HG03108 (cell line): ENCODE results near the gene CPNE5.
"Not testable (repeated sequence)": the region's sequence is repeated elsewhere in the genome, so short reads cannot be mapped to it uniquely, and the experiment has no call there.

Experiments used
- ATAC-seq: cut with Tn5 transposase; IDR thresholded peaks from one replicate; pipeline ENCODE4 v1.9.1; 2021; ENCODE audit warnings: moderate library complexity; ENCODE audit not compliant: unreplicated experiment

CPNE5 gene

DNA sequence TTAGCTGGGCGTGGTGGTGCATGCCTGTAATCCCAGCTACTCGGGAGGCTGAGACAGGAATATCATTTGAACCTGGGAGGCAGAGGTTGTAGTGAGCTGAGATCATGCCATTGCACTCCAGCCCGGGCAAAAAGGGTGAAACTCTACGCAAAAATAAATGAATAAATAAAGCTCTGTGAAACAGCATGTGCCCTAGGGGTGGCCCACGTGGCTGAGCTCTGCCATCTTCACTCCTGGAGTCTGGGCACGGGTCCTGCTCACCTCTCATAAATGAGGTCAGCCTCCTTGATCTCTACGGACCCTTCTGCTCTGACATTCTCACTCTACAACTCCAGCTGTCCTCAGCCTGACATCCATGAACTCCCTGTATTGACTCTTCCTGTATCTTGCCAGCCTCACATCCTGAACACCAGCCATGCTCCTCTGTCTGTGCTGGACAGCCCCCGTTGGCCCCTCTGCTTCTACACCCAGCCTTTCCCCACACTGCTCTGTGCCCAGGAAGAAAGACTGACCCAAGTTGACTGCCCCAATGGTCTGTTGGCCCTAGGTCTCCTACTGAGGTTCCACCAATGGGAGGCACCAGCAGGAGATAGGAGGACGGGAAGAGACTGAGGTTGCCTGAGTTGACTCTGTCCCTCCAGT is 21.9 kb downstream of the CPNE5 start:
- no peak for ATAC-seq

DNA sequence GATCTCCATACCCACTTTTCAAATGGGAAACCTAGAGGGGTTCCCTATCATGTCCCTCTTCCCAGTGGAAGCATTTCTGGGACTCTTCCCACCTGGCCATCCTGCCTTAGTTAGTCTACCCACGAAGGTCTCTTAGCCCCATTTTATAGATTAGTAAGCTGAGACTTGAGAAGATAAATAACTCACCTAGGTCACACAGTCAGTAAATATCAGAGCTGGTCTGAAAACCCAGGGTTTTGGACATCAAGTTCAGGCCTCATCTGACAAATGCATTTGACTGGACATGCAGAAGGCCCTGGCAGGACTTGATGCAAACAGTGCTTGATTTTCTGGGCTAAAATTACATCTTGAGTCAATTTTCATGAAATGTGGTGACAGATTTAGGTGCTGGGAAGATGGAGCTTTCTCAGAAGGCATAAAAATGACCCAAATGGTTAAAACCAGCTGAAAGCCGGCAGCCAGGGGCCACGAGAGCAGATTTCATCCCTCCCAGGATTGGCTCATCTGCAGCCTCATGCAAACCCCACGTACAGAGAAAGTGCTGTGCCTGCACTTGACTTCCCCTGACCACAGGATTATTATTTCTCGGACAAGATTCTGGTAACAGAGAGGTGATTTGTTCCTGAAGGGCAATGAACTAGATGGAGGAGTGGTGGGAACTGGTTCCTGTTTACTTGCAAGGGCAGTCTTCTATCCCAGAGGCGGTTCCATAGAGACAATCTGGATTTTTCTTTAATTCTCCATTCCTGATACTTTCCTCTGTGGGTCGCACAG is 23.1 kb downstream of the CPNE5 start:
- no peak for ATAC-seq

DNA sequence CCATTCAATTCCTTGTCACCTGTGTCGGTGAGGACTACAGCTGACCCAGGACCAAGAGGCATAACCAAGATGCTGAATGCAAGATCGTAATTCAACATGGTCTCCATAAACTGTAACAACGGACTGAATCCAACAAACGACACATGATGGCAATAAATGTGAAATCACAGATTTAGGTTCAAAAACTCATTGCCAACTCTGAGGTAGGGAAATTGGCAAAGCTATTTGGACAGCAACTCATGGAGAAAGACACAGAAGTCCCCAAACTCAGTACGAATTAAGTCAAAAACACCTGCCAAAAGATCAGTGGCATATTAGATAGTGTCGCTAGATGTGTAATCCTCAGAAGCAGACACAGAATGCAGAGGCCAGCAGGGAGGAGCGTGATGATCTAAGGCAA is 25.0 kb downstream of the CPNE5 start:
- ATAC-seq, result no peak

DNA sequence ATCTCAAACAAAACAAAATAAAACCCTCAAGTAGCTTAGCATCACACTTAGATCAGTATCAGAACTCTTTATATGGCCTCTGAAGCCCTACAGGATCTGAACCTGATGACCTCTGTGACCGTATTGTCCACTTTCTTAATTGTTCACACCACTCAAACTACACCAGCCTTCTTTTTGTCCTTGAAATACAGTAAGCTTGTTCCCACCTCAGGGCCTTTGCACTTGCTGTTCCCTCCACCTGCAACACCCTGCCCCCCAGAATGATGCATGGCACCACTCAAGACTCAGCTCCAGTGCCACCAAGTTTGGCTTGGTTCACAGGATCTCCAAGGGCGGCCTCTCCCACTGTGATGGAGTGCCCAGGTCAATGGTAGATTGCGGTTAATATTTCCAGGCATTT is 25.7 kb downstream of the CPNE5 start:
- ATAC-seq, result no peak

DNA sequence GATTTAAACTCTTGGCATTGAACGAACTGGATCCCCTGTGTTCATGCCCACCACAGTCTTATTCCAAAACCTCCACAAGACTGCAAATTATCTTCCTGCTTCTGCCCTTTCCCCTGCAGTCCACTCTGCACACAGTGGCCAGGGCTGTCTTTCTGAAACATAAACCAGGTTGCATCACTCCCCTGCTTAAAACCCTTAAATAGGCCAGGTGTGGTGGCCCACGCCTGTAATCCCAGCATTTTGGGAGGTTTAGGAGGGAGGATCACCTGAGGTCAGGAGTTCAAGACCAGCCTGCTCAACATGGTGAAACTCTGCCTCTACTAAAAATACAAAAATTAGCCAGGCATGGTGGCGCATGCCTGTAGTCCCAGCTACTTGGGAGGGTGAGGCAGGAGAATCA is 26.2 kb downstream of the CPNE5 start:
- not testable (repeated sequence) for ATAC-seq

DNA sequence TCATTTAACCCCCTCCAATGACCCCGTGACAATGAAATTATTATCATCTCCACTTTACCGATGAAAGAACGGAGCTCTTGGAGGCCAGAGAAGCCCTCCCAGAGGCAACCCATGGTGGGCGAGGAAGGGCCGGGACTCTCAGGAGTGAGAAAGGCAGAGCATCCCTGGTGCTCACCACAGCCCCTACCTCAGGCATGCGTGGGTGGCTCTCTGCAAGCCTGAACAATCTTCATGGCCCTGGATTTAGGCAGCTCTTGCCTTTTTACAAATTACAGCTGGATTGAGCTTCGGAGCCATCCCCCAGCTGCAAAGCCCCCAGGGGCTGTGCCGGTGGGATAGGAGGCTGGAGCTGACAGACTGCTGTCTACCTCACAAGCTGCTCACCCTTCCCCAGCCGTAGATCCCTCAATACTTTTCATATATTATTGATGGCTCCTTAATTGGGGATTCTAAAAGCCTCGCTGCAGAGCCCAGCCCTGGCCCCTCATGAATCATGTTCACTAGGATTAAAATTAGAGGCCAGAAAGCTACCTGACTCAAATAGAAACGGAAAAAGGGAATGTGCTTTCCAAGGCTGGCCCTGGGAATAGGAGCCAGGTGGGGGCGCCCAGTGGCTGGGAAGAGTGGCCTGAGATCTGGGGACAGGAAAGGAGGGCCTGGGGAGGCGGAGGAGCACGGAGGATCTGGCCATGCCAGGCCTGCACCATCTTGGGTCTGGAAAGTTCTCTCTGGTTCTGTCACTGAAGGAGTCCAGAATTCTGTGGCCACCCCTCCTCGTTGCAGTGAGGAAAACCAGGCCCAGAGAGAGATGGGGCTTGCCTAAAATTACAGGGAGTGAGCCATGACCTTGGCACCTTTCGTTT is 29.1 kb downstream of the CPNE5 start:
- ATAC-seq, result no peak

DNA sequence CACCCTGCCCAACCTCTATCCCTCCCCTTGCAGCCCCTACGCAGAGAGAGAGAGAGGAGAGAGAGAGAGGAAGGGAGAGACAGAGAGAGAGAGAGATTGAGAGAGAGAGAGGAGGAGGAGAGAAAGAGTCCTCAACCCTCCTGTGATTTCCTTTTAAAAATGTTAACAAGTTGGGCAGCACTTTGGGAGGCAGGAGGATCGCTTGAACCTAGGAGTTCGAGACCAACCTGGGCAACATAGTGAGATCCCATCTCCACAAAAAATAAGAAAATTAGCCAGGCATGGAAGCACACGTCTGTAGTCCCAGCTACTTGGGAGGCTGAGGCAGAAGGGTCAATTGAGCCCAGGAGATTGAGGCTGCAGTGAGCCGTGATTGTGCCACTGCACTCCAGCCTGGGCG is 30.1 kb downstream of the CPNE5 start:
- ATAC-seq, result no peak

DNA sequence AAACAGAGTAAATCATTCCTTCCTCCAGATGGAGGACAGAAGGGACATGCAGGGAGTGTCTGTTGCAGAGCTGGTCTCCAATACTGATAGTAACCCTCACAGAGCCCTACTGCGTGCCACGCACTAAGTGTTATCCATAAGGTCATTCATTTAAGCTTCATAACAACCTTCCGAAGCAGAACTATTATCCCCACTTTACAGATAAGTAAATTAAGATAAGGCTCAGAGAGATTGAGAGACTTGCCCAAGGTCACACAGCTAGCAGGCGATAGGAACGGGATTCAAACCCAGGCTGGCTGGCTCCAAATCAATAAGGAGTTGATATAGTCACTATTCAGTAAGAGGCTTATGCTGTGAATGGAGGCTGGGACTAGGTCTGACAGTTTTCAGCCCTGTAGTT is 30.6 kb downstream of the CPNE5 start:
- ATAC-seq, result no peak

DNA sequence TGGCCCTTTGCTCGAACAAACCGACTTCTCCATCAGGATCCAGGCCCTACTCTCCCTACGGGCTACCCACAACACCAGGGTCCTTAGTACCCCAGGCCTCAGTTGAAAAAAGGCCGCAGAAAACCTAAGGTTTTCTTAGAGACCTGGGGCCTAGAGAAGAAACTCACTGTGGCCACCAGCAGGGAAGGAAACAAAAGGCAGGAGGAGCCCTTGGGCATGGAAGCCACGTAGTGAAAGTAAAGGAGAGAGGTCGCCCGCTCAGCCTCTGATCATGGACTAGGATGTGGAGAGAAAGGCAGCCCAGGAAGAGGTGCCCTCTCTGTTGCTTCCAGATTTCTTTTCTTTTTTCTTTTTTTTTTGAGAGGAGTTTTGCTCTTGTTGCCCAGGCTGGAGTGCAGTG is 31.5 kb downstream of the CPNE5 start:
- no peak for ATAC-seq

DNA sequence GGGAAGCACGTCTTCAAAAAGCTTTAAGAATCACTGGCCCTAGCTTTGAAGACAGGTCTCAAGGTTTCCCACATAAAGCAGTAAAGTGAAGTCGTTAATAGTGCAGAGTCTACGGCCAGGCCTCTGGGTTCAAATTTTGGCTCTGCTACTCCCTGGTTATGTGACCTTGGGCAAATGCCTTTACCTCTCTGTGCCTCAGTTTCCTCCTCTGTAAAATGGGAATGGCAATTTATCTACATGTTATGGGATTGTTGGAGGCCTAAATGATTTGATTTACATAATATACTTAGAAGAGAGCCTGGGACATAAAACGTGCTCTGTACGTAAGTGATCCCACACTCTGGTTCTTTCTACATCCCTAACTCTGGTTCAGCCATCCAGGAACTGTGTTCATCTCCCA is 32.1 kb downstream of the CPNE5 start:
- ATAC-seq, result no peak

DNA sequence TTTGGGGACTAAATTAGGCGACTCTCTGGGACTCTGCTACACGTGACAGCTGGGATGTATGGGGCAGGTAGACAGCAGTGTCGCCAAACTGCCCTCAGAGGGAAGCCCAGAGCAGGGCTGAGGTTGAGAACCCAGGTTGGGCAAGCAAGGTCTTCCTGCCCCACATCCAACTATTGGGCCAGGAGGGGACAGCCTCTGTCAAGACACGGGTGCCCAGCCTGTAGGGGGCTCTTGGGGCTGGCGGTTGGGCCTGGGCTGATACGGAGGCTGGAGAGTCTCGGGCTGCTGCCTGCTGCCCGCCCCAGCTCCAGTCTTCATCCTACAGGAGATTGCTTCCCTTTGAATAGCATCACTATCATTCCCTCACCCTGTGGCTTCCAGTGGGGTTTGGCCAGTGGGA is 33.3 kb downstream of the CPNE5 start:
- no peak for ATAC-seq

DNA sequence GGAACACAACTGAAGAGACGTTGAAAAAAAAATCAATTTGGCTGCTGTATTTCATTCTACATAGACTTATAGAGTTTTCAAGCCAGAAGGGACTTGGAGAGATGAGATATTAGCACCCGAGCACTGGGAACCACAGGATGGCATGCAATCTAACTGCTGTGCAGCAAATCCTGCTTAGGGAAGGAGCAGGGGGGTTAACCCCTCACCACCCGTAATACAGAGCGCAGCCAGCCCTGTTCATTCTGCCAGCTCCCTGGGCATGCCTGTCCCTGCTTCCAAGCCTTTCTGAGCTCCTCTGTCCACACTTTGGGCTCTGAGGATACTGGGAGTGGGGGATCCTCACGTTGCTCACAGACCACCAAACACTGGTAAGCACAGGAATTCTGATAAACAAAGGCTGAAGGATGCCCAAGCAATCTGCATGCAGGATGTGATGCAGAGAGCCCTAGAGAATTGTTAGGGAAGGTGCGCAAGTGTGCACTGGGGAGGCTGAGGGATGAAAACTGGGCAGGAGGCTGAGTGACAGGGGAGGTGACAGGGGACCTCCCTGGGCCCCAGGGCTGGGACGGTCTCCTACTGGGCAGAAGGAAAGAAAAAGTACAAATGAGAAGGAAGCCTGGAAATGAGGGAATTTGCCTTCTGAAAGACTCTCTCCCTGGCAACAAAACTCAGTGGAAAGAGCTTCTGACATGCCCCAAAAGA is 34.0 kb downstream of the CPNE5 start:
- no peak for ATAC-seq

DNA sequence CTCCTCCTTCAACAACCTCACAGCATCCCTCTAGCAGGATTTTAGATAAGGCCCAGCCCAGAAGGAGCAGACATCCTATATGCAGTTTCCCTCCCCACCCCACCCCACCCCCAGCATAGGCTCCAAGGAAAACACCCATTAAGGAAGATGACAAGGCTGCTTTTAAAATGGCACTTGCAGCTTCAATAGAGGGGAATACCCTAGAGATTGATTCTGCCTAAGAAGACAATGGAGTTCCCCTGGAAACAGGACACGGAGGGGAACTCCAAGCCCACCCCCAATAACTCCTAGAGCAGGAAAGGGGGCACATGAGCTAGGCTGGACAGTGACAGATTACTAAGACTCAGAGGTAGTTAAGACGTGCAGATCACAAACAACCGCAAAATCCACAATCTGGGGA is 34.7 kb downstream of the CPNE5 start:
- no peak for ATAC-seq

DNA sequence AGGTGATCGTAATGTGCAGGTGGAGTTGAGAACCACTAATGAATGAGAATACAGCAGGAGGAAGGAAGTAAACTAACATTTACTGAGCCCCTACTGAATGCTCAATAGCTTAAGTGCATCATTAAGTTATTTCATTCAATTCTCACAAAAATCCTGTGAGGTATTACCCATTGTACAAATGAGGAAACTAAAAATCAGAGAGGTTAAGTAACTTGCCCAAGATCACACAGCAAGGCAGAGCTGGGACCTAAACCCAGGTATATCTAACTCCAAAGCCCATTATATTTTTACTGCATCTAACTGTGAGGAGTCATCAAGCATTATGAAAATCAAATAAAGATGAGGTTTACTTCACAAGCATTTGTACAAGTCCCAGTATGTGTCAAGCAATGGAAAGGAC is 35.3 kb downstream of the CPNE5 start:
- no peak for ATAC-seq

DNA sequence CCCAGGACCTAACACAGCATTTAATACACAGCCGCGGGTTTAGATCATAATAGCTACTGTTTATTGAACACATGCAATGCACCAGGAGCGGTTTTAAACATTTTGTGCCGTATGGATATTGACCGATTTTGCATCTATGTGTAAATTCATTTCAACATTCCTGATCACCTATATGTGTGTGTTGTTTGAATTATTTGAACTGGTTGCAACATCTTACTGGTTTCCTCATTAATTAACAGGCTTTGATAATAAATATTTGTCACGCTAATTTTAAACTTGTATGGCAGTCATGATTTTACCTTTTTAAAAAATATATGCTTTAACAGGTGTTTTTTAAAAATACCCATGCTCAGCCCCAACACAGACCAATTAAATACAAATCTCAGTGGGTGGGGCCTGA is 35.8 kb downstream of the CPNE5 start:
- no peak for ATAC-seq

DNA sequence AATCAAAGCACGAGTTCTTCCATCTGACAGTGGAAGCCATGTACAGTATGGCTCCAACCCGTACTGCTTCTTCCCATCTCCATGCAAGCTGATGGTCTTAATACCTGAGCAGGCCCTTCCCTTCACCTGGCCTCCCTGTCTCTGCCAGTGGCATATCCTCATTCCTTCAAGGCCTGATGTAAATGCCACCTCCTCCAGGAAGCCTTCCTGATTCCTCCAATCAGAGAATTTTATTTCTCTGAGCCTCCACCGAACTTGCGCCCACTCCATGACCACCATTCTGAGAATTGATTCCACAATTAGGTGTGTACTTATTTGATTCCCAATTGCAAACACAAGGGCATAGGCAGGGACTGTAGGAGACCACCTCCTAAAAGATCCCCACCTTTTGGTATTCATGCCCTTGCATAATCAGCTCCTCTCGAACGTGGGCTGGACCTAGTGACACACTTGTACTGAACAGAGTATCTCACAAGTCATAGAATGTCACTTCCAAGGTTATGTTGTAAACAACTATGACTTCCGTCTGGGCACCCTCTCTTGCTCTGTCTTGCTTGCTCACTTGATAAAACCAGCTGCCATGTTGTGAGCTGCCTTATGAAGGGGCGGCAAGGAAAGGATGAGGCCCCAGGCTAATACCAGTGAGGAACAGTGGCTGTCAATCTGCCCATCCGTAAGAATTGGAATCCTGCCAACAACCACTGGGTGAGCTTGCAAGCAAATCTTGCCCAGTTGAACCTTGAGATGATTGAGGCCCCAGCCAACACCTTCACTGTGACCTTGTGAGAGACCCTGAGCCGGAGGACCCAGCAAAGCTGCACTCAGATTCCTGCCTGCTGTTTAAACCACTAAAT is 38.8 kb downstream of the CPNE5 start:
- ATAC-seq, result no peak

DNA sequence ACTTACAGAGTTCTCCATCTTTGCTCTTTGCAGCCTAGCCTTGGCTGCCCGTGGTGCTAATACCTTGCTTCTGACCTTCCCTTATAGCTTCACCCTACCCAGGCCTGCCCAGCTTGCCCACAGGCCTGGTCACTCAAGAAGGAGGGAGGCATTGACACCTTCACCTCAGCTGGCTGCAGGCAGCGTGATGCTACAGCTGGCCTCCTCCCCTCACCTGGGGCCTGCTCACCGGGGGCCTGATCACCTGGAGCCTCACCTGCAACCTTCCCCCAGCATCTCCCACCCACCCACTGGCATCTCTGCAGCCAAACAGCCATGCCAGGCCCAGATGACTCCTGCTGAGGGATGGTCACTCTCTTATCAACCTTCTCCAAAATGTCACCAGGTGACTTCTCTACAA is 40.4 kb downstream of the CPNE5 start:
- ATAC-seq, result no peak

DNA sequence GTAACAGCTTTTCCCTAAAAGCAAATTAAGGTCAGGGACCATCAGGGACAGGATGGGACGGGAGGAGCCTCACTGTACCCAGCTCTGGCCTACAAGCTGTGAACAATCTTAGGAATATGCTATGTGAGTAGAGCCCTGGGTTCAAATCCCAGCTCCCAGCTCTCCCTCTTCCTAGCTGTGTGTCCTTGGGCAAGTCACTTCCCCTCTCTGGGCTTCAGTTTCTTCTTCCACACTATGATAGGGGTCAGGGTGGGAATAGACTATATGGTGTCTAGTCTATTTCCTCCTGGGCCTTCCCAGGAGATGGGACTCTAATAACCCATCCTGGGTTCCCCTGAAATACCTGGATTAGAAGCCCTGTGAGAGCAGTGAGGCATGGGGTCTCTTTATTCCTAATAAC is 41.6 kb downstream of the CPNE5 start:
- no peak for ATAC-seq

DNA sequence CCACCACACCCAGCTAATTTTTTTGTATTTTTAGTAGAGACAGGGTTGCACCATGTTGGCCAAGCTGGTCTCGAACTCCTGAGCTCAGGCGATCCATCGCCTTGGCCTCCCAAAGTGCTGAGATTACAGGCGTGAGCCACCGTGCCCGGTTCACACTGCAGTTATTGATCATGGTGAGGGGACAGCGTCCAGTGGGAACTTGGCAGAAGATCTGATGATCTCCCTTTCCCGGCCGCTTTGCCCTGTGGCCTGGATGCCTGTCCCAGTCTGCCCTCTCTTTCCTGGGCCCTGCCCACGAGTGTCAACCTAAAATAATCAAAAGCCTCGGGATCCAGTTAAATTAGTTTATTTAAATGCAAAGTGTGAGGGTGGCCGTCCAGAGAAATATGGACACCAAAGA is 42.2 kb downstream of the CPNE5 start:
- no peak for ATAC-seq

DNA sequence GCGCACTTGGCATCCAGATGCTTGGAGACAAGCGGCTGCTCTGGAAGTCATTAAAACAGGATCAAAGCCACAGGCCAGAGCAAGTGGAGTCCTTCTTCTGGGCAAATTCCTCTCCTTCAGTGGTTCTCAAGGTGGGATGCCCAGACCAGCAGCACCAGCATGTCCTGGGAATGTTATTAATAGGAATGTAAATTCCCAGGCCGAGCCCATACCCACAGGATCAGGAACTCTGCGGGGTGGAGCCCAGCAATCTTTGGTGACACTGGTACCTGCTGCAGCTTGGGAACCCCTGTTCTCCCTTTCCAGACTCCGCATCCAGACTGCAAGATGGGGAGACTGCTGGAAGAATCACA is 44.6 kb downstream of the CPNE5 start:
- ATAC-seq, result no peak
